Panc1 (cell line): ENCODE measurements around the gene CNPY3. TPM values are rescaled to one million over a fixed set of nuclear protein-coding genes. Genes with fewer than 3 reads are reported as not detected.

Source experiments
- ATAC-seq: fragments of 200-7000 bp; cut with Tn5 transposase; 2 replicates; pipeline ENCODE4 v1.9.1; 2020; ENCODE audit warnings: mild to moderate bottlenecking, moderate library complexity
- BruUV-seq: library from RNA; stranded (reverse); fragments of 400-500 nt; replicated peaks from 2 replicates; lab custom pipeline; 2021; lab: Mats Ljungman, UMichigan
- CTCF ChIA-PET: fragments of 300-600 bp; sonication (Branson Sonifier 250); formaldehyde crosslinking; loops from one replicate; lab custom pipeline; 2022; ENCODE audit warnings: antibody characterized with exemption; lab: Charles Lee
- POLR2A ChIA-PET: fragments of 300-600 bp; sonication (Branson Sonifier 250); formaldehyde crosslinking; loops from one replicate; lab custom pipeline; 2022; ENCODE audit warnings: antibody characterized with exemption; lab: Charles Lee
- DNase-seq: peaks from one replicate; pipeline ENCODE4 v3.0.0-alpha.2; 2010; ENCODE audit warnings: low read depth, low spot score
- H3K27ac ChIP-seq: 2 replicates; pipeline ENCODE4 v1.5.1; 2011; ENCODE audit warnings: mild to moderate bottlenecking, low read length, inconsistent platforms
- H3K27me3 ChIP-seq: fragments of 200-500 bp; sonication (Bioruptor generic); 2 replicates; pipeline ENCODE4 v1.6.0; 2014; ENCODE audit warnings: low read length, inconsistent platforms; ENCODE audit not compliant: control insufficient read depth, insufficient read depth
- H3K36me3 ChIP-seq: fragments of 200-500 bp; sonication (Bioruptor generic); 2 replicates; pipeline ENCODE4 v1.5.1; 2014; ENCODE audit warnings: inconsistent platforms, mild to moderate bottlenecking, low read length, moderate library complexity; ENCODE audit not compliant: control insufficient read depth, insufficient read depth
- H3K4me1 ChIP-seq: 2 replicates; pipeline ENCODE4 v1.5.1; 2011; ENCODE audit warnings: inconsistent platforms, mild to moderate bottlenecking, low read length, moderate library complexity; ENCODE audit not compliant: control insufficient read depth, insufficient read depth
- H3K4me3 ChIP-seq, 2 experiments: 2 replicates each; pipeline ENCODE4 v1.5.1; 2011 to 2012; ENCODE audit warnings: low read depth in 2 of 2, low read length in 2 of 2, mild to moderate bottlenecking in 2 of 2, inconsistent platforms in 1 of 2, moderate library complexity in 1 of 2
- H3K9me3 ChIP-seq: fragments of 200-500 bp; sonication (Bioruptor generic); 2 replicates; pipeline ENCODE4 v1.5.1; 2014; ENCODE audit warnings: low read depth, mild to moderate bottlenecking, inconsistent platforms, low read length, moderate library complexity; ENCODE audit not compliant: control insufficient read depth, insufficient read depth
- CTCF ChIP-seq: fragments of 450-650 bp; IDR thresholded peaks from 2 replicates; pipeline ENCODE4 v1.5.1; 2017; ENCODE audit warnings: mild to moderate bottlenecking
- POLR2AphosphoS5 ChIP-seq: IDR thresholded peaks from 2 replicates; pipeline ENCODE4 v1.6.1; 2012; ENCODE audit warnings: mild to moderate bottlenecking, low read depth, low read length, moderate library complexity
- REST ChIP-seq, 2 experiments: IDR thresholded peaks; 2 replicates each; pipeline ENCODE4 v1.6.1; 2011 to 2012; ENCODE audit warnings: low read depth in 2 of 2, control low read depth in 1 of 2, low read length in 1 of 2, mild to moderate bottlenecking in 1 of 2, moderate library complexity in 1 of 2; ENCODE audit not compliant: insufficient read depth in 1 of 2
- SIN3A ChIP-seq: IDR thresholded peaks from 2 replicates; pipeline ENCODE4 v1.6.1; 2012; ENCODE audit warnings: low read depth, mild to moderate bottlenecking, low read length, moderate library complexity, borderline replicate concordance; ENCODE audit not compliant: insufficient read depth
- TCF7L2 ChIP-seq: IDR thresholded peaks from 2 replicates; pipeline ENCODE4 v1.6.1; 2011; ENCODE audit warnings: mild to moderate bottlenecking, low read depth, low read length, inconsistent platforms
- in situ Hi-C: cut with HindIII; loops from 2 replicates; pipeline ENCODE4 v1.10.0; 2016; ENCODE audit warnings: low sequenced_read_pairs, low pct_unique_long_range_greater_than_20kb
- intact Hi-C: fragments of 100-400 bp; cut with micrococcal nuclease; formaldehyde crosslinking; loops from one replicate; pipeline ENCODE4 v1.10.0; 2022; ENCODE audit not compliant: unreplicated experiment
- total RNA-seq: library from RNA; stranded (reverse); gene quantifications from one replicate; pipeline ENCODE4 v1.2.1, GENCODE V29; 2021; ENCODE audit not compliant: unreplicated experiment

The CNPY3 gene
- total RNA-seq, 1 experiment from 2014 or later, result 72.8 TPM

DNA sequence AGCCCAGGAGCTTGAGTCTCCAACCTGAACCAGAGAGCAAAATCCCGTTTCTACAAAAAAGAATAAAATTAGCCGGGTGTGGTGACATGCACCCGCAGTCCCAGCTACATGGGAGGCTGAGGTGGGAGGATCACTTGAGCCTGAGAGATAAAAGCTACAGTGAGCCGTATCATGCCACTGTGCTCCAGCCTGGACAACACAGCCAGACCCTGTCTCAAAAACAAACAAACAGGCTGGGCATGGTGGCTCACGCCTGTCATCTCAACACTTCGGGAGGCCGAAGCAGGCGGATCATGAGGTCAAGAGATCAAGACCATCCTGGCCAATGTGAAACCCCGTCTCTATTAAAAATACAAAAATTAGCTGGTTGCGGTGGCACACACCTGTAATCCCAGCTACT is 24.8 kb upstream of the CNPY3 start:
- Histone ChIP-seq H3K27ac (no peak overlapping the region), H3K4me1 (peaks cover 5% of the 10 kb centered on the region), H3K9me3 (no peaks in the 10 kb centered on the region), H3K27me3 (no peaks in the 10 kb centered on the region), H3K4me3 (no peak overlapping the region), H3K36me3 (no peaks in the 10 kb centered on the region)
- in situ Hi-C loops (no loop called here), intact Hi-C loops (loop anchor here (5.0 to 10.0 kb wide), 3 partner anchors 60 to 240 kb away; partner anchors contain the start of genes GNMT, KLHDC3 and MEA1)
- ATAC-seq (no peak), DNase-seq (no peak)
- BruUV-seq, result no TSS peak
- CTCF ChIA-PET, result interaction anchor here (0.7 kb wide), 3 partner anchors 76 to 245 kb away, joined by 5 to 12 read pairs (median 6); no protein-coding TSS in a partner anchor
- POLR2A ChIA-PET, result interaction anchor here (0.7 kb wide), 1 partner anchor 173 kb away, joined by 6 read pairs; no protein-coding TSS in a partner anchor
- TF ChIP-seq SIN3A (no peak), REST (IDR thresholded peaks at IDR 0.05; ENCODE audit: insufficient read depth in 1 of 2, low read depth in 2 of 2, low read length in 1 of 2) (no peak), POLR2AphosphoS5 (no peak), TCF7L2 (no peak), CTCF (no peak)

- POLR2A ChIA-PET, result no interaction called here
Measured at GRCh38 chr6:42907336-42907735, 21.9 kb upstream of the CNPY3 start.

More at GRCh38 chr6:42907336-42907735, 21.9 kb upstream of the CNPY3 start:
- no peak overlapping the region for H3K27ac ChIP-seq
- no peaks in the 10 kb centered on the region for H3K36me3 ChIP-seq
- H3K9me3 ChIP-seq, result no peaks in the 10 kb centered on the region
- H3K4me1 ChIP-seq, result no peaks in the 10 kb centered on the region
- ATAC-seq, result no peak
- intact Hi-C loops (loop anchor here (10.0 kb wide), 2 partner anchors 57 to 237 kb away; partner anchors contain the start of gene GNMT), in situ Hi-C loops (no loop called here)
- BruUV-seq, result no TSS peak
- DNase-seq, result no peak
- TF ChIP-seq SIN3A (no peak), TCF7L2 (no peak), REST (IDR thresholded peaks at IDR 0.05; ENCODE audit: insufficient read depth in 1 of 2, low read depth in 2 of 2, low read length in 1 of 2) (no peak), POLR2AphosphoS5 (no peak), CTCF (no peak)
- H3K27me3 ChIP-seq, result no peaks in the 10 kb centered on the region
- H3K4me3 ChIP-seq, result no peak overlapping the region
- CTCF ChIA-PET, result no interaction called here
